ENCODE results near the gene KRTAP23-1.

GRCh38 chr21:30349572-30349971, 1.2 kb upstream of the KRTAP23-1 start:
- TF ChIP-seq POLR2A (IDR thresholded peaks at IDR 0.05; ENCODE audit: low read depth, low read length): no peak
- TF ChIP-seq ELK1 (IDR thresholded peaks at IDR 0.05; ENCODE audit: borderline replicate concordance, low read depth, low read length): no peak
- no peak for TF ChIP-seq RFX5 (IDR thresholded peaks at IDR 0.05; ENCODE audit: low read depth, low read length)
- TF ChIP-seq CTCF (conservative IDR thresholded peaks at IDR 0.05; ENCODE audit: low read depth, low read length): no peak
- no peak for TF ChIP-seq RCOR1 (IDR thresholded peaks at IDR 0.05; ENCODE audit: insufficient replicate concordance, low read length)
- no peak for TF ChIP-seq MXI1 (IDR thresholded peaks at IDR 0.05; ENCODE audit: borderline replicate concordance, low read depth, low read length)
- no peak for TF ChIP-seq USF2 (IDR thresholded peaks at IDR 0.05; ENCODE audit: low read depth, low read length)
- TF ChIP-seq BHLHE40 (IDR thresholded peaks at IDR 0.05; ENCODE audit: low read depth, low read length): no peak
- no peak for TF ChIP-seq FOS (IDR thresholded peaks at IDR 0.05; ENCODE audit: low read depth, low read length)
- no peak for TF ChIP-seq CEBPB (IDR thresholded peaks at IDR 0.05; ENCODE audit: low read depth, low read length)
- no peak for TF ChIP-seq RAD21 (IDR thresholded peaks at IDR 0.05; ENCODE audit: low read length)
- no peak for TF ChIP-seq MAZ (IDR thresholded peaks at IDR 0.05; ENCODE audit: borderline replicate concordance, low read depth, low read length)
- no peak for TF ChIP-seq MAFK (IDR thresholded peaks at IDR 0.05; ENCODE audit: low read depth, low read length)
